GM12878 (cell line): ENCODE results near the gene LEMD3. TPM values are rescaled to one million over a fixed set of nuclear protein-coding genes. Genes with fewer than 3 reads are reported as not detected.

ENCODE experiments used
- ATAC-seq: fragments of 200-7000 bp; cut with Tn5 transposase; 3 replicates; pipeline ENCODE4 v1.9.1; 2020; ENCODE audit warnings: mild to moderate bottlenecking, moderate library complexity
- BruUV-seq: library from RNA; stranded (reverse); fragments of 400-500 nt; replicated peaks from 2 replicates; lab custom pipeline; 2021; lab: Mats Ljungman, UMichigan
- CTCF ChIA-PET: fragments of 300-600 bp; sonication (Branson Sonifier 250); formaldehyde crosslinking; extraction: SDS; loops from one replicate; lab custom pipeline; 2021; ENCODE audit warnings: inconsistent platforms; lab: Yijun Ruan, JAX
- POLR2A ChIA-PET: fragments of 350-600 bp; formaldehyde crosslinking; extraction: SDS; loops from one replicate; lab custom pipeline; 2021; ENCODE audit warnings: inconsistent platforms; lab: Charles Lee
- RAD21 ChIA-PET: fragments of 300-600 bp; sonication (Branson Sonifier 250); formaldehyde crosslinking; loops from one replicate; lab custom pipeline; 2023; ENCODE audit warnings: antibody characterized with exemption; ENCODE audit not compliant: unreplicated experiment; lab: Charles Lee
- SMC1A ChIA-PET: fragments of 300-600 bp; sonication (Branson Sonifier 250); formaldehyde crosslinking; loops from one replicate; lab custom pipeline; 2023; ENCODE audit not compliant: unreplicated experiment, uncharacterized antibody; lab: Charles Lee
- DNase-seq: peaks from one replicate; pipeline ENCODE4 v3.0.0-alpha.2; 2011; ENCODE audit warnings: low read depth, low spot score
- FAIRE-seq: peaks from 3 replicates; lab custom pipeline; 2011; peaks lifted over from hg19 to GRCh38; lab: Jason Lieb, UNC
- H2AFZ ChIP-seq: 2 replicates; pipeline ENCODE4 v1.6.0; 2011; ENCODE audit warnings: low read depth, low read length, control low read depth; ENCODE audit not compliant: control insufficient read depth
- H3K27ac ChIP-seq: 2 replicates; pipeline ENCODE4 v1.5.1; 2011; ENCODE audit warnings: control low read depth; ENCODE audit not compliant: control insufficient read depth, insufficient read depth
- H3K27me3 ChIP-seq, 2 experiments: replicated peaks in 1 of 2; 2 replicates each; pipeline versions ENCODE4 v1.6.0 to v1.6.1; 2011; ENCODE audit warnings: low read length in 1 of 2; ENCODE audit not compliant: control insufficient read depth in 2 of 2, insufficient read depth in 2 of 2
- H3K36me3 ChIP-seq, 2 experiments: 2 replicates each; pipeline ENCODE4 v1.5.1; 2011; ENCODE audit warnings: low read length in 1 of 2; ENCODE audit not compliant: control insufficient read depth in 2 of 2, insufficient read depth in 2 of 2
- H3K4me1 ChIP-seq: 2 replicates; pipeline ENCODE4 v1.6.1; 2011; ENCODE audit warnings: mild to moderate bottlenecking, low read length, moderate library complexity, mixed read lengths; ENCODE audit not compliant: control insufficient read depth, insufficient read depth
- H3K4me2 ChIP-seq: 2 replicates; pipeline ENCODE4 v1.6.0; 2011; ENCODE audit warnings: control low read depth; ENCODE audit not compliant: control insufficient read depth, insufficient read depth
- H3K4me3 ChIP-seq: fragments of 200-600 bp; sonication (generic); 2 replicates; pipeline ENCODE4 v1.5.1; 2016
- H3K79me2 ChIP-seq: 2 replicates; pipeline ENCODE4 v1.6.0; 2011; ENCODE audit warnings: low read length; ENCODE audit not compliant: control insufficient read depth, insufficient read depth
- H3K9ac ChIP-seq: 2 replicates; pipeline ENCODE4 v1.8.0; 2011; ENCODE audit warnings: low read length, control low read depth, mixed read lengths; ENCODE audit not compliant: control insufficient read depth, insufficient read depth
- H3K9me3 ChIP-seq: replicated peaks from 3 replicates; pipeline ENCODE4 v1.5.1; 2011; ENCODE audit warnings: mild to moderate bottlenecking, low read length; ENCODE audit not compliant: control insufficient read depth, insufficient read depth
- H4K20me1 ChIP-seq: 2 replicates; pipeline ENCODE4 v1.6.0; 2011; ENCODE audit not compliant: control insufficient read depth, insufficient read depth
- BHLHE40 ChIP-seq, 2 experiments: fragments of 450-650 bp in 1 of 2; IDR thresholded peaks; 2 replicates each; pipeline ENCODE4 v1.6.1; 2011 to 2017; ENCODE audit warnings: low read depth in 2 of 2, borderline replicate concordance in 1 of 2, improper control_type of control experiment in 1 of 2, low read length in 1 of 2, mild to moderate bottlenecking in 1 of 2
- DPF2 ChIP-seq: fragments of 450-650 bp; IDR thresholded peaks from 2 replicates; pipeline ENCODE4 v1.6.1; 2017; ENCODE audit warnings: mild to moderate bottlenecking
- ETV6 ChIP-seq, 2 experiments: fragments of 450-650 bp in 1 of 2; IDR thresholded peaks in 1 of 2; conservative IDR thresholded peaks in 1 of 2; 2 replicates each; pipeline ENCODE4 v1.6.1; 2014; ENCODE audit warnings: antibody characterized with exemption in 1 of 2, borderline replicate concordance in 1 of 2, low read depth in 1 of 2, mild to moderate bottlenecking in 1 of 2, moderate library complexity in 1 of 2
- NFYB ChIP-seq: IDR thresholded peaks from 2 replicates; pipeline ENCODE4 v1.6.1; 2011; ENCODE audit warnings: low read depth, mild to moderate bottlenecking, low read length, improper control_type of control experiment, moderate library complexity; ENCODE audit not compliant: insufficient read depth
- PML ChIP-seq: IDR thresholded peaks from 2 replicates; pipeline ENCODE4 v1.6.1; 2012; ENCODE audit warnings: low read length, inconsistent platforms
- RUNX3 ChIP-seq: IDR thresholded peaks from 2 replicates; pipeline ENCODE4 v1.6.1; 2012; ENCODE audit warnings: low read length, inconsistent platforms
- SP1 ChIP-seq: IDR thresholded peaks from one replicate; pipeline ENCODE4 v1.6.1; 2011; ENCODE audit warnings: low read depth, low read length
- SPI1 ChIP-seq: IDR thresholded peaks from 2 replicates; pipeline ENCODE4 v1.6.1; 2011; ENCODE audit warnings: low read depth, mild to moderate bottlenecking, low read length, moderate library complexity, borderline replicate concordance; ENCODE audit not compliant: insufficient read depth
- SUZ12 ChIP-seq: fragments of 200-600 bp; sonication (generic); IDR thresholded peaks from one replicate; pipeline ENCODE4 v1.6.1; 2018; ENCODE audit warnings: antibody characterized with exemption, mild to moderate bottlenecking; ENCODE audit not compliant: unreplicated experiment
- TARDBP ChIP-seq: IDR thresholded peaks from 2 replicates; pipeline ENCODE4 v1.6.1; 2016; ENCODE audit warnings: borderline replicate concordance
- TBL1XR1 ChIP-seq: IDR thresholded peaks from 2 replicates; pipeline ENCODE4 v1.6.1; 2012; ENCODE audit warnings: low read depth, low read length, improper control_type of control experiment
- WGBS: methylation state at CpG from one replicate; pipeline ENCODE4 v1.1.6; 2016; ENCODE audit warnings: low lambda C conversion rate; ENCODE audit not compliant: insufficient replicate concordance, insufficient coverage; ENCODE audit errors: missing lambda C conversion rate; 5-methylcytosine and 5-hydroxymethylcytosine counted together
- in situ Hi-C: fragments of 300-500 bp; cut with MboI; formaldehyde crosslinking; loops from 9 replicates; pipeline ENCODE4 v1.14.3; 2018; ENCODE audit warnings: mixed read lengths
- intact Hi-C: fragments of 100-400 bp; cut with micrococcal nuclease; formaldehyde crosslinking; loops from one replicate; pipeline ENCODE4 v1.14.2; 2022; ENCODE audit not compliant: unreplicated experiment
- polyA plus RNA-seq, 11 experiments: library from polyadenylated mRNA; depleted of rRNA in 4 of 11; unstranded in 6 of 11; stranded (reverse) in 5 of 11; fragments of >200 nt; fragmentation: Nextera tagmentation in 4 of 11; fragmentation: Illumina TruSeq in 1 of 11; extraction: Ambion mirVana in 4 of 11; extraction: Trizol in 1 of 11; gene quantifications; 1 replicate in 1 of 11; 2 replicates in 10 of 11; pipeline versions ENCODE4 v1.2.1 to v1.2.3, GENCODE V29; 2011 to 2016; ENCODE audit warnings: inconsistent platforms in 2 of 11, missing spikeins in 2 of 11, low read depth in 1 of 11
- total RNA-seq, 4 experiments: library from RNA; depleted of rRNA in 3 of 4; stranded (reverse); fragments of >200 nt in 3 of 4; fragmentation: Illumina TruSeq in 1 of 4; extraction: Trizol in 1 of 4; gene quantifications; 2 replicates each; pipeline versions ENCODE4 v1.2.1 to v1.2.3, GENCODE V29; 2013 to 2021
- TF ChIP-seq, protein P1 (sequence below): fragments of 450-650 bp; formaldehyde crosslinking; IDR thresholded peaks from 2 replicates; pipeline ENCODE4 v1.4.0; 2022; ENCODE audit warnings: mild to moderate bottlenecking, moderate library complexity
- TF ChIP-seq, protein P2 (sequence below): IDR thresholded peaks from 2 replicates; pipeline ENCODE4 v1.6.1; 2012; ENCODE audit warnings: low read depth, low read length, improper control_type of control experiment
- TF ChIP-seq, protein P3 (sequence below): IDR thresholded peaks from 2 replicates; pipeline ENCODE4 v1.6.1; 2011; ENCODE audit warnings: borderline replicate concordance, low read depth, mild to moderate bottlenecking, moderate library complexity, low read length; ENCODE audit not compliant: insufficient read depth, poor library complexity, severe bottlenecking
- TF ChIP-seq, protein P4 (sequence below): fragments of 450-650 bp; IDR thresholded peaks from 2 replicates; pipeline ENCODE4 v1.6.1; 2017; ENCODE audit warnings: low read depth, mild to moderate bottlenecking, moderate library complexity

LEMD3 gene
- total and polyA plus RNA-seq, 10 of the 15 experiments (the other 5 are each of a cell fraction or from before 2014, with no cell fraction given): 7.5 to 26.0 (median 16.5) TPM

DNA sequence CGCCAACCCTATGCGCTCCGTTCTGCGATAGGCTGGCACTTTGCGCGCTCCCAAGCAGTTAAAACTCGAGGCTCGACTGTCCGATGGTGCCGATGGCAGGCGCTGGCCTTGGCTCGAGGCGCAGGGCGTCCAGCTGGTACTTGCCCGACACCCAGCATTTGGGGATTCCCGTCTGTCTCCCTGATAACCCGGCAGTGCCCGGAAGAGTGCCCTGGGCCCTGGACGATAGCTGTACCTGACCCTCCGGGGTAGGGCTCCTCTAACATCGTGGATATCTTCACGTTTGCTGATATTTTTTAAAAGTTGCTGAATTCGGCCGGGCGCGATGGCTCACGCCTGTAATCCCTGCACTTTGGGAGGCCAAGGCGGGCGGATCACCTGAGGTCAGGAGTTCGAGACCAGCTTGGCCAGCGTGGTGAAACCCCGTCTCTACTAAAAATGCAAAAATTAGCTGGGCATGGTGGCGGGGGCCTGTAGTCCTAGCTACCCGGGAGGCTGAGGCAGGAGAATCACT lies 47.4 kb upstream of the LEMD3 start:
- BruUV-seq: no TSS peak
- Histone ChIP-seq H3K4me2 (no peak overlapping the region), H3K27me3 (peaks cover 2 to 5% of the 10 kb centered on the region in 2 experiments; a peak in 3 of 4 replicates), H3K4me1 (no peaks in the 10 kb centered on the region; the same call in 1 of the 2 replicates), H2AFZ (no peak overlapping the region), H3K79me2 (no peaks in the 10 kb centered on the region), H4K20me1 (no peaks in the 10 kb centered on the region), H3K27ac (no peak overlapping the region), H3K4me3 (no peak overlapping the region), H3K9ac (no peak overlapping the region), H3K36me3 (no peaks in the 10 kb centered on the region), H3K9me3 (no peaks in the 10 kb centered on the region)
- ChIA-PET POLR2A (interaction anchor here (0.6 kb wide), 1 partner anchor 587 kb away, joined by 3 read pairs; no protein-coding TSS in a partner anchor), CTCF (interaction anchor here (0.6 to 3.1 kb wide), 9 partner anchors 13 to 326 kb away, joined by 3 to 38 read pairs (median 8); no protein-coding TSS in a partner anchor), SMC1A (interaction anchor here (1.2 to 6.5 kb wide), 8 partner anchors 10 to 325 kb away, joined by 3 to 57 read pairs (median 13); no protein-coding TSS in a partner anchor), RAD21 (interaction anchor here (1.1 to 2.7 kb wide), 5 partner anchors 15 to 325 kb away, joined by 3 to 14 read pairs (median 11); partner anchors contain the start of gene LEMD3)
- intact Hi-C loops (loop anchor here (2.0 kb wide), 2 partner anchors 111 to 231 kb away; no protein-coding TSS in a partner anchor), in situ Hi-C loops (loop anchor here (5.0 kb wide), 1 partner anchor 325 kb away; no protein-coding TSS in a partner anchor)
- FAIRE-seq: no peak
- no peak for ATAC-seq
- DNase-seq: no peak
- WGBS: 86% methylated on average over 34 of the region's 34 CpGs
- TF ChIP-seq DPF2 (no peak), BHLHE40 (IDR thresholded peaks at IDR 0.05; ENCODE audit: borderline replicate concordance in 1 of 2, low read depth in 2 of 2, low read length in 1 of 2) (no peak), RUNX3 (no peak), TBL1XR1 (no peak), NFYB (no peak), PML (no peak), ETV6 (conservative IDR thresholded peaks at IDR 0.05 in 1 of 2, IDR thresholded peaks at IDR 0.05 in 1 of 2; ENCODE audit: borderline replicate concordance in 1 of 2, low read depth in 1 of 2) (no peak), TARDBP (no peak), SP1 (no peak), SUZ12 (no peak), SPI1 (no peak)
- TF ChIP-seq, protein P1, sequence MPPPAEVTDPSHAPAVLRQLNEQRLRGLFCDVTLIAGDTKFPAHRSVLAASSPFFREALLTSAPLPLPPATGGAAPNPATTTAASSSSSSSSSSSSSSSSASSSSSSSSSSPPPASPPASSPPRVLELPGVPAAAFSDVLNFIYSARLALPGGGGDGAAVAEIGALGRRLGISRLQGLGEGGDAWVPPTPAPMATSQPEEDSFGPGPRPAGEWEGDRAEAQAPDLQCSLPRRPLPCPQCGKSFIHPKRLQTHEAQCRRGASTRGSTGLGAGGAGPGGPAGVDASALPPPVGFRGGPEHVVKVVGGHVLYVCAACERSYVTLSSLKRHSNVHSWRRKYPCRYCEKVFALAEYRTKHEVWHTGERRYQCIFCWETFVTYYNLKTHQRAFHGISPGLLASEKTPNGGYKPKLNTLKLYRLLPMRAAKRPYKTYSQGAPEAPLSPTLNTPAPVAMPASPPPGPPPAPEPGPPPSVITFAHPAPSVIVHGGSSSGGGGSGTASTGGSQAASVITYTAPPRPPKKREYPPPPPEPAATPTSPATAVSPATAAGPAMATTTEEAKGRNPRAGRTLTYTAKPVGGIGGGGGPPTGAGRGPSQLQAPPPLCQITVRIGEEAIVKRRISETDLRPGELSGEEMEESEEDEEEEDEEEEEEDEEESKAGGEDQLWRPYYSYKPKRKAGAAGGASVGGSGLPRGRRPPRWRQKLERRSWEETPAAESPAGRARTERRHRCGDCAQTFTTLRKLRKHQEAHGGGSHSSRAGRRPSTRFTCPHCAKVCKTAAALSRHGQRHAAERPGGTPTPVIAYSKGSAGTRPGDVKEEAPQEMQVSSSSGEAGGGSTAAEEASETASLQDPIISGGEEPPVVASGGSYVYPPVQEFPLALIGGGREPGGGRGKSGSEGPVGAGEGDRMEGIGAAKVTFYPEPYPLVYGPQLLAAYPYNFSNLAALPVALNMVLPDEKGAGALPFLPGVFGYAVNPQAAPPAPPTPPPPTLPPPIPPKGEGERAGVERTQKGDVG (CRISPR knock-in tag): no peak
- TF ChIP-seq, protein P2, sequence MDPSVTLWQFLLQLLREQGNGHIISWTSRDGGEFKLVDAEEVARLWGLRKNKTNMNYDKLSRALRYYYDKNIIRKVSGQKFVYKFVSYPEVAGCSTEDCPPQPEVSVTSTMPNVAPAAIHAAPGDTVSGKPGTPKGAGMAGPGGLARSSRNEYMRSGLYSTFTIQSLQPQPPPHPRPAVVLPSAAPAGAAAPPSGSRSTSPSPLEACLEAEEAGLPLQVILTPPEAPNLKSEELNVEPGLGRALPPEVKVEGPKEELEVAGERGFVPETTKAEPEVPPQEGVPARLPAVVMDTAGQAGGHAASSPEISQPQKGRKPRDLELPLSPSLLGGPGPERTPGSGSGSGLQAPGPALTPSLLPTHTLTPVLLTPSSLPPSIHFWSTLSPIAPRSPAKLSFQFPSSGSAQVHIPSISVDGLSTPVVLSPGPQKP: no peak
- TF ChIP-seq, protein P3, sequence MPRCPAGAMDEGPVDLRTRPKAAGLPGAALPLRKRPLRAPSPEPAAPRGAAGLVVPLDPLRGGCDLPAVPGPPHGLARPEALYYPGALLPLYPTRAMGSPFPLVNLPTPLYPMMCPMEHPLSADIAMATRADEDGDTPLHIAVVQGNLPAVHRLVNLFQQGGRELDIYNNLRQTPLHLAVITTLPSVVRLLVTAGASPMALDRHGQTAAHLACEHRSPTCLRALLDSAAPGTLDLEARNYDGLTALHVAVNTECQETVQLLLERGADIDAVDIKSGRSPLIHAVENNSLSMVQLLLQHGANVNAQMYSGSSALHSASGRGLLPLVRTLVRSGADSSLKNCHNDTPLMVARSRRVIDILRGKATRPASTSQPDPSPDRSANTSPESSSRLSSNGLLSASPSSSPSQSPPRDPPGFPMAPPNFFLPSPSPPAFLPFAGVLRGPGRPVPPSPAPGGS: no peak
- TF ChIP-seq, protein P4, sequence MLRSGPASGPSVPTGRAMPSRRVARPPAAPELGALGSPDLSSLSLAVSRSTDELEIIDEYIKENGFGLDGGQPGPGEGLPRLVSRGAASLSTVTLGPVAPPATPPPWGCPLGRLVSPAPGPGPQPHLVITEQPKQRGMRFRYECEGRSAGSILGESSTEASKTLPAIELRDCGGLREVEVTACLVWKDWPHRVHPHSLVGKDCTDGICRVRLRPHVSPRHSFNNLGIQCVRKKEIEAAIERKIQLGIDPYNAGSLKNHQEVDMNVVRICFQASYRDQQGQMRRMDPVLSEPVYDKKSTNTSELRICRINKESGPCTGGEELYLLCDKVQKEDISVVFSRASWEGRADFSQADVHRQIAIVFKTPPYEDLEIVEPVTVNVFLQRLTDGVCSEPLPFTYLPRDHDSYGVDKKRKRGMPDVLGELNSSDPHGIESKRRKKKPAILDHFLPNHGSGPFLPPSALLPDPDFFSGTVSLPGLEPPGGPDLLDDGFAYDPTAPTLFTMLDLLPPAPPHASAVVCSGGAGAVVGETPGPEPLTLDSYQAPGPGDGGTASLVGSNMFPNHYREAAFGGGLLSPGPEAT: no peak
